Measurements from ENCODE around the gene CDC42EP1. TPM values are rescaled to one million over a fixed set of nuclear protein-coding genes. Genes with fewer than 3 reads are reported as not detected.

CDC42EP1 gene
- total and polyA plus RNA-seq, 2 experiments from 2014 or later = 83.8 to 122 TPM

- Histone ChIP-seq H3K79me2 (ENCODE audit: insufficient read depth) (peaks cover 90% of the 10 kb centered on the region), H3K27me3 (replicated peaks; ENCODE audit: insufficient read depth) (no peaks in the 10 kb centered on the region), H3K4me1 (ENCODE audit: insufficient read depth) (peaks cover 38% of the 10 kb centered on the region), H3K9me3 (ENCODE audit: low read depth) (no peaks in the 10 kb centered on the region), H3K9me2 (ENCODE audit: insufficient read depth) (no peaks in the 10 kb centered on the region), H3K36me3 (ENCODE audit: low read depth) (peaks cover 32% of the 10 kb centered on the region; the same call in 1 of the 2 replicates), H3K4me2 (ENCODE audit: unreplicated experiment) (no peak overlapping the region), H3K9ac (no peak overlapping the region), H2AFZ (no peak overlapping the region), H4K20me1 (ENCODE audit: insufficient read depth) (peaks cover 18% of the 10 kb centered on the region; the same call in 1 of the 2 replicates), H3K27ac (no peak overlapping the region), H3K4me3 (no peak overlapping the region), H3F3A (ENCODE audit: insufficient read depth) (peaks cover 57% of the 10 kb centered on the region)
- WGBS, 2 experiments (ENCODE audit: low coverage in 1 of 2, low lambda C conversion rate in 2 of 2, missing lambda C conversion rate in 2 of 2) = 83 to 93% methylated on average over 22 to 26 of the region's 28 CpGs
- in situ Hi-C loops (cut with MboI) = no loop called here
- no peak for TF ChIP-seq EZH2 (IDR thresholded peaks at IDR 0.05; ENCODE audit: insufficient read depth, poor library complexity, severe bottlenecking)
- TF ChIP-seq EZH2phosphoT487 (IDR thresholded peaks at IDR 0.05; ENCODE audit: insufficient read depth, low read depth) = no peak
- no peak for DNase-seq
Measured at GRCh38 chr22:37566329-37566837, 6.1 kb downstream of the CDC42EP1 start.

GRCh38 chr22:37566903-37567798, 6.9 kb downstream of the CDC42EP1 start:
- no peak overlapping the region for H2AFZ ChIP-seq
- H3K27me3 ChIP-seq (replicated peaks; ENCODE audit: insufficient read depth) = no peaks in the 10 kb centered on the region
- in situ Hi-C loops (cut with MboI) = no loop called here
- 55 to 62% methylated on average over 14 to 16 of the region's 16 CpGs for WGBS, 2 experiments (ENCODE audit: low coverage in 1 of 2, low lambda C conversion rate in 2 of 2, missing lambda C conversion rate in 2 of 2)
- peaks cover 34% of the 10 kb centered on the region for H3K4me1 ChIP-seq (ENCODE audit: insufficient read depth)
- no peak overlapping the region for H3K4me3 ChIP-seq
- H3K79me2 ChIP-seq (ENCODE audit: insufficient read depth) = peaks cover 83% of the 10 kb centered on the region
- H3K9me2 ChIP-seq (ENCODE audit: insufficient read depth) = no peaks in the 10 kb centered on the region
- H3K27ac ChIP-seq = no peak overlapping the region
- no peak overlapping the region for H3K4me2 ChIP-seq (ENCODE audit: unreplicated experiment)
- H3K9me3 ChIP-seq (ENCODE audit: low read depth) = no peaks in the 10 kb centered on the region
- H3F3A ChIP-seq (ENCODE audit: insufficient read depth) = peaks cover 62% of the 10 kb centered on the region
- H4K20me1 ChIP-seq (ENCODE audit: insufficient read depth) = peaks cover 18% of the 10 kb centered on the region; the same call in 1 of the 2 replicates
- TF ChIP-seq EZH2 (IDR thresholded peaks at IDR 0.05; ENCODE audit: insufficient read depth, poor library complexity, severe bottlenecking) = no peak
- TF ChIP-seq EZH2phosphoT487 (IDR thresholded peaks at IDR 0.05; ENCODE audit: insufficient read depth, low read depth) = no peak
- peak; percentile 63 for DNase-seq
- peaks cover 32% of the 10 kb centered on the region; the same call in 1 of the 2 replicates for H3K36me3 ChIP-seq (ENCODE audit: low read depth)
- H3K9ac ChIP-seq = no peak overlapping the region

- no peak overlapping the region for H3K9ac ChIP-seq
- no peaks in the 10 kb centered on the region for H3K27me3 ChIP-seq (replicated peaks; ENCODE audit: insufficient read depth)
- H2AFZ ChIP-seq = no peak overlapping the region
- no peaks in the 10 kb centered on the region for H3K9me3 ChIP-seq (ENCODE audit: low read depth)
- peaks cover 32% of the 10 kb centered on the region; the same call in 1 of the 2 replicates for H3K36me3 ChIP-seq (ENCODE audit: low read depth)
- H3K4me3 ChIP-seq = no peak overlapping the region
- H4K20me1 ChIP-seq (ENCODE audit: insufficient read depth) = peaks cover 18% of the 10 kb centered on the region; the same call in 1 of the 2 replicates
- no peak for DNase-seq
- TF ChIP-seq EZH2phosphoT487 (IDR thresholded peaks at IDR 0.05; ENCODE audit: insufficient read depth, low read depth) = no peak
- TF ChIP-seq EZH2 (IDR thresholded peaks at IDR 0.05; ENCODE audit: insufficient read depth, poor library complexity, severe bottlenecking) = no peak
- in situ Hi-C loops (cut with MboI) = no loop called here
- H3K9me2 ChIP-seq (ENCODE audit: insufficient read depth) = no peaks in the 10 kb centered on the region
- peaks cover 56% of the 10 kb centered on the region for H3F3A ChIP-seq (ENCODE audit: insufficient read depth)
- 92 to 96% methylated on average over 10 to 15 of the region's 15 CpGs for WGBS, 2 experiments (ENCODE audit: low coverage in 1 of 2, low lambda C conversion rate in 2 of 2, missing lambda C conversion rate in 2 of 2)
- H3K79me2 ChIP-seq (ENCODE audit: insufficient read depth) = peaks cover 74% of the 10 kb centered on the region
- no peak overlapping the region for H3K4me2 ChIP-seq (ENCODE audit: unreplicated experiment)
- H3K27ac ChIP-seq = no peak overlapping the region
- peaks cover 26% of the 10 kb centered on the region for H3K4me1 ChIP-seq (ENCODE audit: insufficient read depth)
Measured at GRCh38 chr22:37568012-37568411, 7.7 kb downstream of the CDC42EP1 start.

GRCh38 chr22:37568448-37569008, 8.2 kb downstream of the CDC42EP1 start:
- TF ChIP-seq EZH2phosphoT487 (IDR thresholded peaks at IDR 0.05; ENCODE audit: insufficient read depth, low read depth) = no peak
- no peak for TF ChIP-seq EZH2 (IDR thresholded peaks at IDR 0.05; ENCODE audit: insufficient read depth, poor library complexity, severe bottlenecking)
- no peak overlapping the region for H2AFZ ChIP-seq
- no peak overlapping the region for H3K4me2 ChIP-seq (ENCODE audit: unreplicated experiment)
- no peak overlapping the region for H3K27ac ChIP-seq
- no peaks in the 10 kb centered on the region for H3K9me2 ChIP-seq (ENCODE audit: insufficient read depth)
- in situ Hi-C loops (cut with MboI) = no loop called here
- H3K79me2 ChIP-seq (ENCODE audit: insufficient read depth) = peaks cover 70% of the 10 kb centered on the region
- peaks cover 23% of the 10 kb centered on the region for H3K4me1 ChIP-seq (ENCODE audit: insufficient read depth)
- peaks cover 32% of the 10 kb centered on the region; the same call in 1 of the 2 replicates for H3K36me3 ChIP-seq (ENCODE audit: low read depth)
- 83 to 85% methylated on average over 14 of the region's 14 CpGs for WGBS, 2 experiments (ENCODE audit: low coverage in 1 of 2, low lambda C conversion rate in 2 of 2, missing lambda C conversion rate in 2 of 2)
- no peak overlapping the region for H3K9ac ChIP-seq
- H3F3A ChIP-seq (ENCODE audit: insufficient read depth) = peaks cover 58% of the 10 kb centered on the region
- no peak overlapping the region for H3K4me3 ChIP-seq
- DNase-seq = no peak
- H3K9me3 ChIP-seq (ENCODE audit: low read depth) = no peaks in the 10 kb centered on the region
- peaks cover 17% of the 10 kb centered on the region; the same call in 1 of the 2 replicates for H4K20me1 ChIP-seq (ENCODE audit: insufficient read depth)
- no peaks in the 10 kb centered on the region for H3K27me3 ChIP-seq (replicated peaks; ENCODE audit: insufficient read depth)

All from GM23248 (cell line).